ENCODE results near the gene ASGR2.
"Not testable (repeated sequence)": the region's sequence is repeated elsewhere in the genome, so short reads cannot be mapped to it uniquely, and the experiment has no call there.

Gene ASGR2, protein sequence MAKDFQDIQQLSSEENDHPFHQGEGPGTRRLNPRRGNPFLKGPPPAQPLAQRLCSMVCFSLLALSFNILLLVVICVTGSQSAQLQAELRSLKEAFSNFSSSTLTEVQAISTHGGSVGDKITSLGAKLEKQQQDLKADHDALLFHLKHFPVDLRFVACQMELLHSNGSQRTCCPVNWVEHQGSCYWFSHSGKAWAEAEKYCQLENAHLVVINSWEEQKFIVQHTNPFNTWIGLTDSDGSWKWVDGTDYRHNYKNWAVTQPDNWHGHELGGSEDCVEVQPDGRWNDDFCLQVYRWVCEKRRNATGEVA

DNA sequence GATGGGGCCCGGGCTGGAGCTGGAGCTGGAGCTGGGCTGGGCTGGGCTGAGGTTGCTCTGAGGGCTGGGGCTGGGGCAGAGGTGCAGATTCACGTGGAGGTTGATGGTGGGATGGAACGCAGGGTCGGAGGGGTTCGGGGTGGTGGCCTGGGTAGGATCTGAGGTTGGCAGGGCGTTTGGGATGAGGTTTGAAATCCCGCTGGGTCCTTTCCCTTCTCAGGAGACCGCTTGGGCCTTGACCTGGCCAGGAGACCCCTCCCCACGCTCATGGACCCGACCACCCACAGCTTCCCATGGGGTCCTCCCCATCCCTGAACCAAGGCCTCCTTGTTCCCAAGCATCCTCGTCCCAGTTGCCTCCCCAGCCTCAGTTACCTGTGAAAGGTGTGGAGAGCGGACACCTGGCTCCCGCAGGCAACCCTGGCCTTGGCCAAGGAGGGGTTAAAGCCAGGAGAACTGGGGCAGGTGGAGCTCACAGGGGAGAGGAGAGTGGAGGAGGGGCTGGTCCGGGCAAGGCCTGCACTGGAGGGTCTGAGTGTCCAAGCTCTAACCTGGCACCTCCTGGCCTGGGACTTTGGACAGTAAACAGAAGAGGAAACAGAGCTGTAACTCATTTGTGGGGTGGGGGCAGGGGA is at the start of gene ASGR2:
Gene ASGR2 (minus strand): TSS at position 582 of the 634 bp plus-strand sequence. CDS start 582 bp downstream, outside the sequence.
- Histone ChIP-seq H2AFZ (ENCODE audit: low read length) (no peak within 1 kb of the TSS), H3K27me3 (replicated peaks; ENCODE audit: insufficient read depth, low read length) (peaks cover 69% of the 10 kb centered on the region), H3K9ac (ENCODE audit: low read length) (no peak within 1 kb of the TSS), H3K79me2 (ENCODE audit: low read length) (no peaks in the 10 kb centered on the region), H3F3A (ENCODE audit: insufficient read depth, low read length) (no peaks in the 10 kb centered on the region), H3K4me3 (ENCODE audit: low read length) (no peak within 1 kb of the TSS), H3K9me2 (replicated peaks; ENCODE audit: insufficient read depth, low read length) (no peaks in the 10 kb centered on the region), H3K4me1 (ENCODE audit: low read length) (no peaks in the 10 kb centered on the region), H3K4me2 (ENCODE audit: low read depth, low read length) (no peak within 1 kb of the TSS), H3K9me3 (replicated peaks; ENCODE audit: insufficient read depth, low read length) (no peaks in the 10 kb centered on the region), H3K36me3 (replicated peaks; ENCODE audit: insufficient read depth, low read length) (no peaks in the 10 kb centered on the region), H3K27ac (ENCODE audit: low read length) (no peak within 1 kb of the TSS), H4K20me1 (ENCODE audit: insufficient read depth, low read length) (no peaks in the 10 kb centered on the region)
- TF ChIP-seq, protein P1, sequence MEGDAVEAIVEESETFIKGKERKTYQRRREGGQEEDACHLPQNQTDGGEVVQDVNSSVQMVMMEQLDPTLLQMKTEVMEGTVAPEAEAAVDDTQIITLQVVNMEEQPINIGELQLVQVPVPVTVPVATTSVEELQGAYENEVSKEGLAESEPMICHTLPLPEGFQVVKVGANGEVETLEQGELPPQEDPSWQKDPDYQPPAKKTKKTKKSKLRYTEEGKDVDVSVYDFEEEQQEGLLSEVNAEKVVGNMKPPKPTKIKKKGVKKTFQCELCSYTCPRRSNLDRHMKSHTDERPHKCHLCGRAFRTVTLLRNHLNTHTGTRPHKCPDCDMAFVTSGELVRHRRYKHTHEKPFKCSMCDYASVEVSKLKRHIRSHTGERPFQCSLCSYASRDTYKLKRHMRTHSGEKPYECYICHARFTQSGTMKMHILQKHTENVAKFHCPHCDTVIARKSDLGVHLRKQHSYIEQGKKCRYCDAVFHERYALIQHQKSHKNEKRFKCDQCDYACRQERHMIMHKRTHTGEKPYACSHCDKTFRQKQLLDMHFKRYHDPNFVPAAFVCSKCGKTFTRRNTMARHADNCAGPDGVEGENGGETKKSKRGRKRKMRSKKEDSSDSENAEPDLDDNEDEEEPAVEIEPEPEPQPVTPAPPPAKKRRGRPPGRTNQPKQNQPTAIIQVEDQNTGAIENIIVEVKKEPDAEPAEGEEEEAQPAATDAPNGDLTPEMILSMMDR (IDR thresholded peaks at IDR 0.05; ENCODE audit: low read length): no peak
- TF ChIP-seq EZH2 (optimal IDR thresholded peaks at IDR 0.05; ENCODE audit: low read depth, low read length) (no peak), EZH2phosphoT487 (IDR thresholded peaks at IDR 0.05; ENCODE audit: low read length) (no peak)
- no peak for DNase-seq

DNA sequence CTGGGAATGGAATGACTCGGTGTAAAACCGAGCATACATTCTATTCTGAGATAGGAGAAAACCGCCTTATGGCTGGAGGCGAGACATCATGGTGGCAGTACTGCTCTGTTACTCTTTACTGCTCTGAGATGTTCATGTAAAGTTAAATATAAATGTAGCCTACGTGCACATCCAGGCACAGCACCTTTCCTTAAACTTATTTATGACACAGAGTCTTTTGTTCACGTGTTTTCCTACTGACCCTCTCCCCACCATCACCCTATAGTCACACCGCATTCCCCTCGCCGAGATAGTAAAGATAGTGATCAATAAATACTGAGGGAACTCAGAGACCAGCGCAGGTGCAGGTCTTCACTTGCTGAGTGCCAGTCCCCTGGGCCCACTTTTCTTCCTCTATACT is 44.9 kb upstream of the ASGR2 start:
- H3K9ac ChIP-seq (ENCODE audit: low read length); H3K79me2 ChIP-seq (ENCODE audit: low read length); H3K27ac ChIP-seq (ENCODE audit: low read length); H3K4me1 ChIP-seq (ENCODE audit: low read length); H2AFZ ChIP-seq (ENCODE audit: low read length); H3K9me3 ChIP-seq (replicated peaks; ENCODE audit: insufficient read depth, low read length); H3F3A ChIP-seq (ENCODE audit: insufficient read depth, low read length); H3K4me2 ChIP-seq (ENCODE audit: low read depth, low read length); H3K4me3 ChIP-seq (ENCODE audit: low read length); DNase-seq; H3K36me3 ChIP-seq (replicated peaks; ENCODE audit: insufficient read depth, low read length); H3K9me2 ChIP-seq (replicated peaks; ENCODE audit: insufficient read depth, low read length); H4K20me1 ChIP-seq (ENCODE audit: insufficient read depth, low read length): not testable (repeated sequence)
- peaks cover 92% of the 10 kb centered on the region for H3K27me3 ChIP-seq (replicated peaks; ENCODE audit: insufficient read depth, low read length)

DNA sequence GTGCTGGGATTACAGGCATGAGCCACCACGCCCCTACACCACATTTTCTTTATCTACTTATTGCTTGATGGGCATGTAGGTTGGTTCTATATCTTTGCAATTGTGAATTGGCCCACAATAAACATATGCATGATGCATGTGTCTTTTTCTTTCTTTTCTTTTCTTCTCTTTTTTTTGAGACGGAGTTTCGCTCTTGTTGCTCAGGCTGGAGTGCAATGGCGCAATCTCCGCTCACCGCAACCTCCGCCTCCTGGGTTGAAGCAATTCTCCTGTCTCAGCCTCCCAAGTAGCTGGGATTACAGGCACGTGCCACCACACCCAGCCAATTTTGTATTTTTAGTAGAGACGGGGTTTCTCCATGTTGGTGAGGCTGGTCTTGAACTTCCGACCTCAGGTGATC is 43.8 kb upstream of the ASGR2 start:
- not testable (repeated sequence) for H3F3A ChIP-seq (ENCODE audit: insufficient read depth, low read length); H3K4me2 ChIP-seq (ENCODE audit: low read depth, low read length); H4K20me1 ChIP-seq (ENCODE audit: insufficient read depth, low read length); H3K27ac ChIP-seq (ENCODE audit: low read length); H3K4me1 ChIP-seq (ENCODE audit: low read length); H3K9me2 ChIP-seq (replicated peaks; ENCODE audit: insufficient read depth, low read length); H3K9me3 ChIP-seq (replicated peaks; ENCODE audit: insufficient read depth, low read length); DNase-seq; H2AFZ ChIP-seq (ENCODE audit: low read length); H3K36me3 ChIP-seq (replicated peaks; ENCODE audit: insufficient read depth, low read length); H3K9ac ChIP-seq (ENCODE audit: low read length); H3K79me2 ChIP-seq (ENCODE audit: low read length); H3K4me3 ChIP-seq (ENCODE audit: low read length)
- H3K27me3 ChIP-seq (replicated peaks; ENCODE audit: insufficient read depth, low read length): peaks cover 94% of the 10 kb centered on the region

DNA sequence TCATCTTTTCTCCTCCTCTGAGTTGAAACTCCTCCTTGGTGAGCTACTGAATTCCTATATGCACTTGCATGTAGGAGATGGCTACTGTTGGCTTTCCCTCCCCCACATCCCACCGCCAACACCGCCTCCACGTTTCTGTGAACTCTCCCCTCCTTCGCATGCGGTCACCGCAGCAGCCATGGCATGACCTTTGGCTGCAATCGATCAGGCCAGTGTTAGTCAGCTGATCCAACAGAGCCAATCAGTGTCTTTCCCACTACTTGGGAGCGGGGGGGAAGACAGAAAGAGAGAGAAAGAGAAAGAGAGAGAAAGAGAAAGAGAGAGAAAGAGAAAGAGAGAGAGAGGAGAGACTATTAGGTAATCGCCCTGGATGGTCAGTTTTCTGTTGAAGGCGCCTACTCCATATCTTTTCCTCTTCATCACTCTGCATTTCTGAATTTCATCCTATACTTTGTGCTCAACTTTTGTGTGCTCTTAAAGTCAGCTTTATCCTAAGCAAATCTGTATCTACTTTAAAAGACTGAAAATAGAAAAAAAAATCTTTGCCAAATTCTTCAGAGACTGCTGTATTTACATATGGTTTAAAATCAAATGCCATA is 41.8 kb upstream of the ASGR2 start:
- Histone ChIP-seq H3K4me3 (ENCODE audit: low read length) (no peak overlapping the region), H3K9ac (ENCODE audit: low read length) (no peak overlapping the region), H3F3A (ENCODE audit: insufficient read depth, low read length) (no peaks in the 10 kb centered on the region), H3K4me2 (ENCODE audit: low read depth, low read length) (no peak overlapping the region), H3K9me3 (replicated peaks; ENCODE audit: insufficient read depth, low read length) (no peaks in the 10 kb centered on the region), H3K36me3 (replicated peaks; ENCODE audit: insufficient read depth, low read length) (no peaks in the 10 kb centered on the region), H4K20me1 (ENCODE audit: insufficient read depth, low read length) (no peaks in the 10 kb centered on the region), H2AFZ (ENCODE audit: low read length) (no peak overlapping the region), H3K4me1 (ENCODE audit: low read length) (no peaks in the 10 kb centered on the region), H3K9me2 (replicated peaks; ENCODE audit: insufficient read depth, low read length) (no peaks in the 10 kb centered on the region), H3K79me2 (ENCODE audit: low read length) (no peaks in the 10 kb centered on the region), H3K27ac (ENCODE audit: low read length) (no peak overlapping the region), H3K27me3 (replicated peaks; ENCODE audit: insufficient read depth, low read length) (peaks cover 96% of the 10 kb centered on the region)
- DNase-seq: no peak
- TF ChIP-seq EZH2 (optimal IDR thresholded peaks at IDR 0.05; ENCODE audit: low read depth, low read length): no peak

All from MM.1S (cell line).